Measurements from ENCODE around the gene FSTL4. TPM values are rescaled to one million over a fixed set of nuclear protein-coding genes. Genes with fewer than 3 reads are reported as not detected.

FSTL4 gene
- total and polyA plus RNA-seq, 4 donors, result 0.08 to 1.4 (median 0.31) TPM

DNA sequence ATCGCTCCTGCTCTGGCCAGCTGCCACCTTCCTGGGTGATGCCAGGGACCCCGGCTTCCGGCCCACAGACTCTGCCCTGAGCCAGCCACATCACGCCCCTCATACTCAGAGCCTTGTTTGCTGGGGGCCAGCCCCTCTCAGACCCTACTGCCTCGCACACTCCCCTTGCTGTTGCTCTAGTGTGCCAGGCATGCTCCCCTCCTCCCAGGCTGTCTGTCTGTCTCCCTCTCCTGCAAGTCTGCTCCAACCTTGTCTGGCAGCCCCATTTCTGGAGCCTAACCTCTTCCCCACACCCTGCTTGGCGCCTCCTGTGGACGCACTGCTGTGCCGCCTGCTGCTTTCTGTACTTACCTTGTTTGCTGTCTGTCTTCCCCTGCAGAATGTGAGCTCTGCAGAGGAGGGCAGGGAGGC lies 375.8 kb downstream of the FSTL4 start:
- H3K27me3 ChIP-seq (ENCODE audit: control insufficient read depth in 3 of 3, insufficient read depth in 3 of 3, low read length in 2 of 3), result peaks cover 0 to 2% (median 0%) of the 10 kb centered on the region in 3 donors
- H3K4me1 ChIP-seq (ENCODE audit: control insufficient read depth in 5 of 5, insufficient read depth in 5 of 5, low read length in 5 of 5), result peaks cover 0 to 7% (median 0%) of the 10 kb centered on the region in 5 donors
- H3K9me3 ChIP-seq (ENCODE audit: control insufficient read depth in 4 of 4, insufficient read depth in 3 of 4, low read length in 3 of 4), result no peaks in the 10 kb centered on the region
- 92% methylated on average over 8 of the region's 8 CpGs for WGBS, 2 donors
- no peaks in the 10 kb centered on the region for H3K36me3 ChIP-seq (ENCODE audit: control insufficient read depth in 4 of 4, insufficient read depth in 4 of 4, low read length in 4 of 4)
- H3K4me3 ChIP-seq, result no peak overlapping the region
- no peak overlapping the region for H3K27ac ChIP-seq (ENCODE audit: low read depth in 1 of 2, low read length in 1 of 2)
- H3K9ac ChIP-seq (ENCODE audit: insufficient read depth in 1 of 2, low read length in 2 of 2), result no peak overlapping the region
- DNase-seq (no peak), ATAC-seq (ENCODE audit: insufficient read depth, low FRiP score) (no peak)
- TF ChIP-seq, protein P1, sequence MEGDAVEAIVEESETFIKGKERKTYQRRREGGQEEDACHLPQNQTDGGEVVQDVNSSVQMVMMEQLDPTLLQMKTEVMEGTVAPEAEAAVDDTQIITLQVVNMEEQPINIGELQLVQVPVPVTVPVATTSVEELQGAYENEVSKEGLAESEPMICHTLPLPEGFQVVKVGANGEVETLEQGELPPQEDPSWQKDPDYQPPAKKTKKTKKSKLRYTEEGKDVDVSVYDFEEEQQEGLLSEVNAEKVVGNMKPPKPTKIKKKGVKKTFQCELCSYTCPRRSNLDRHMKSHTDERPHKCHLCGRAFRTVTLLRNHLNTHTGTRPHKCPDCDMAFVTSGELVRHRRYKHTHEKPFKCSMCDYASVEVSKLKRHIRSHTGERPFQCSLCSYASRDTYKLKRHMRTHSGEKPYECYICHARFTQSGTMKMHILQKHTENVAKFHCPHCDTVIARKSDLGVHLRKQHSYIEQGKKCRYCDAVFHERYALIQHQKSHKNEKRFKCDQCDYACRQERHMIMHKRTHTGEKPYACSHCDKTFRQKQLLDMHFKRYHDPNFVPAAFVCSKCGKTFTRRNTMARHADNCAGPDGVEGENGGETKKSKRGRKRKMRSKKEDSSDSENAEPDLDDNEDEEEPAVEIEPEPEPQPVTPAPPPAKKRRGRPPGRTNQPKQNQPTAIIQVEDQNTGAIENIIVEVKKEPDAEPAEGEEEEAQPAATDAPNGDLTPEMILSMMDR (IDR thresholded peaks at IDR 0.05; ENCODE audit: control extremely low read depth, extremely low read depth), result no peak

DNA sequence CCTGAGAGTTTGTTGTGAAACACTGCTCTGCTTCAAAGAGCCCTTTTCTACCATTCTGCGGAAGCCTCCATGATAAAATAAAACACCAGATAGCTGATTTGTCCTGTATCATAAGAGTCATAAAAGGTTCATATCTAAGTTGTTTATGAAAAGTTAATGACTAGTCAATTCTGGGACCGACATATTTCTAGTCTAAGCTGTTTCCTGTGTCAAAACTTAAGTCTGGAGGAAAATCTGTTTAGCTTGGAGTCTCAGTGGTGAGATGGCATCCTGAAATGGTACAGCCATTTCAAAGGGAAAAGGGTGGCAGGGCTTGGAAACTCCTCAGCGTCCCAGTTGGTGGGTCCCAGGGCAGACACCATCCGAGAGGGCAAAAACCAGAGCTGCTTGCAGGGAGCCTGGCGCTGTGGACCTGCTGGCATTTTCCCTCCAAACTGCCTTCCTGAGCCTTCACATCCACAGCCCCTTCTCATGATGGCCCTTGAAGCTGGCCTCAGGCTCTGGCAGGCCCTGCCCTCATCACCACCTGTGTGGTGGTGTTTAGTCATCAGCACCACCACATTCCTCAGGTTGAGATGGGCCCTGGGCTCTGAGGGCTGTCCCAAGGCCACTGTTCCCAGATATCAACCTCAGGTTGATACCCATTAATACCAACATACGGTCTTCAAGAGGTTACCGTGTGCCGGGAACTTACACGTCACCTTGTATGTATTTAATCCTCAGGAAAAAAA lies 376.5 kb downstream of the FSTL4 start:
- 83 to 88% methylated on average over 9 of the region's 9 CpGs for WGBS, 2 donors
- H3K4me3 ChIP-seq, result no peak overlapping the region
- ATAC-seq (ENCODE audit: insufficient read depth, low FRiP score), result no peak
- H3K27ac ChIP-seq (ENCODE audit: low read depth in 1 of 2, low read length in 1 of 2), result no peak overlapping the region
- no peaks in the 10 kb centered on the region for H3K9me3 ChIP-seq (ENCODE audit: control insufficient read depth in 4 of 4, insufficient read depth in 3 of 4, low read length in 3 of 4)
- TF ChIP-seq, protein P1 (IDR thresholded peaks at IDR 0.05; ENCODE audit: control extremely low read depth, extremely low read depth), result no peak
- no peak for DNase-seq
- H3K36me3 ChIP-seq (ENCODE audit: control insufficient read depth in 4 of 4, insufficient read depth in 4 of 4, low read length in 4 of 4), result no peaks in the 10 kb centered on the region
- peaks cover 0 to 4% (median 0%) of the 10 kb centered on the region in 5 donors for H3K4me1 ChIP-seq (ENCODE audit: control insufficient read depth in 5 of 5, insufficient read depth in 5 of 5, low read length in 5 of 5)
- H3K9ac ChIP-seq (ENCODE audit: insufficient read depth in 1 of 2, low read length in 2 of 2), result no peak overlapping the region
- peaks cover 0 to 2% (median 0%) of the 10 kb centered on the region in 3 donors for H3K27me3 ChIP-seq (ENCODE audit: control insufficient read depth in 3 of 3, insufficient read depth in 3 of 3, low read length in 2 of 3)

DNA sequence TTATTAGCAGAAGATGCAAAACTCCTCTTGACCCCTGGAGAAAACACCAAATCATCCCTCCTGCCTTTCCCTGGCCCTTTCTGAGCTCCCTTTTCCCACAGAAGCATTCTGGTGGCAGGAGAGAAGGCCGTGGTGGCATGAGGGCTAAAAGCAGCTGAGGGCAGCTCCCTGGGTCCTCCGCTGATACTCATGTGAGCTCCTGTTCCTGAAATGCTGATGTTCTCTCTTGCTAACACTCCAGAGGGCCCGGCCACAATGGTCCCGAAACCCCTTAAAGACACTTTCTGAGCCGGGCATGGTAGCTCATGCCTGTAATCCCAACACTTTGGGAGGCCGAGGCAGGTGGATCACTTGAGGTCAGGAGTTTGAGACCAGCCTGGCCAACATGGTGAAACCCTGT lies 377.4 kb downstream of the FSTL4 start:
- Histone ChIP-seq H3K36me3 (ENCODE audit: control insufficient read depth in 4 of 4, insufficient read depth in 4 of 4, low read length in 4 of 4) (no peaks in the 10 kb centered on the region), H3K9ac (ENCODE audit: insufficient read depth in 1 of 2, low read length in 2 of 2) (no peak overlapping the region), H3K27me3 (ENCODE audit: control insufficient read depth in 3 of 3, insufficient read depth in 3 of 3, low read length in 2 of 3) (peaks cover 0 to 2% (median 0%) of the 10 kb centered on the region in 3 donors), H3K4me3 (no peak overlapping the region), H3K4me1 (ENCODE audit: control insufficient read depth in 5 of 5, insufficient read depth in 5 of 5, low read length in 5 of 5) (no peaks in the 10 kb centered on the region), H3K9me3 (ENCODE audit: control insufficient read depth in 4 of 4, insufficient read depth in 3 of 4, low read length in 3 of 4) (no peaks in the 10 kb centered on the region), H3K27ac (ENCODE audit: low read depth in 1 of 2, low read length in 1 of 2) (no peak overlapping the region)
- ATAC-seq (ENCODE audit: insufficient read depth, low FRiP score) (no peak), DNase-seq (no peak)
- 94% methylated on average over 6 of the region's 6 CpGs for WGBS, 2 donors
- TF ChIP-seq, protein P1 (IDR thresholded peaks at IDR 0.05; ENCODE audit: control extremely low read depth, extremely low read depth), result no peak
